ENCODE data around the gene VWA1.
"Not testable (repeated sequence)": the region's sequence is repeated elsewhere in the genome, so short reads cannot be mapped to it uniquely, and the experiment has no call there.

Gene VWA1

DNA sequence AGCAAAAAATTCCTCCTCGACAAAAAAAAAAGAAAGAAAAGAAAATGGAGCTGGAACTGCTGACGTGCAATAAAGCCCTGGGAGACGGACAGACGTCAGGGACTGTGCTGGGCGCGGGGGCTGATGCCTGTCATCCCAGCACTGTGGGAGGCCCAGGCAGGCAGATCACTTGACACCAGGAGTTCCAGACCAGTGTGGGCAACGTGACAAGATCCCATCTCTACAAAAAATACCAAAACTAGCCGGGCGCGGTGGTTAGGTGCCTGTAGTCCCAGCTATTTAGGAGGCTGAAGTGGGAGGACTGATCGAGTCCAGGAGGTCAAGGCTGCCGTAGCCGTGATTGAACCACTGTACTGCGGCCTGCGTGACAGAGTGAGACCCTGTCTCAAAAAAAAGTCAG is 10.8 kb upstream of the VWA1 start:
- TF ChIP-seq, protein P1, sequence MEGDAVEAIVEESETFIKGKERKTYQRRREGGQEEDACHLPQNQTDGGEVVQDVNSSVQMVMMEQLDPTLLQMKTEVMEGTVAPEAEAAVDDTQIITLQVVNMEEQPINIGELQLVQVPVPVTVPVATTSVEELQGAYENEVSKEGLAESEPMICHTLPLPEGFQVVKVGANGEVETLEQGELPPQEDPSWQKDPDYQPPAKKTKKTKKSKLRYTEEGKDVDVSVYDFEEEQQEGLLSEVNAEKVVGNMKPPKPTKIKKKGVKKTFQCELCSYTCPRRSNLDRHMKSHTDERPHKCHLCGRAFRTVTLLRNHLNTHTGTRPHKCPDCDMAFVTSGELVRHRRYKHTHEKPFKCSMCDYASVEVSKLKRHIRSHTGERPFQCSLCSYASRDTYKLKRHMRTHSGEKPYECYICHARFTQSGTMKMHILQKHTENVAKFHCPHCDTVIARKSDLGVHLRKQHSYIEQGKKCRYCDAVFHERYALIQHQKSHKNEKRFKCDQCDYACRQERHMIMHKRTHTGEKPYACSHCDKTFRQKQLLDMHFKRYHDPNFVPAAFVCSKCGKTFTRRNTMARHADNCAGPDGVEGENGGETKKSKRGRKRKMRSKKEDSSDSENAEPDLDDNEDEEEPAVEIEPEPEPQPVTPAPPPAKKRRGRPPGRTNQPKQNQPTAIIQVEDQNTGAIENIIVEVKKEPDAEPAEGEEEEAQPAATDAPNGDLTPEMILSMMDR (conservative IDR thresholded peaks at IDR 0.05) = no peak
- no peak overlapping the region for H3K27ac ChIP-seq

DNA sequence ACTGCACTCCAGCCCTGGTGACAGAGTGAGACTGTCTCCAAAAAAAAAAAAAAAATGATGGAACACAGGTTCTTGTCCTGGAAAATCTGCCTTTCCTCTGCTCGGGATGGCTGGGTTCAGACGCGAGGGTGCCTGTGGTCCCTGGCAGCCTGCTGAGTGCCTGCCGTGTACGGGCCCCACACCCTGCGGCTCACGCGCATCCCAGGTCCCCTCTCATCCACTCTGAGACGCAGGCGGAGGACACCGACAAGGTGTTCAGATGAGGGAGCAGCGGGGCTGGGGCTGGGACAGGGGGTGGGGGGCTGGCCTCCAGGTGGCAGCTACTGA is 10.1 kb upstream of the VWA1 start:
- no peak overlapping the region for H3K27ac ChIP-seq
- TF ChIP-seq, protein P1 (conservative IDR thresholded peaks at IDR 0.05) = no peak

DNA sequence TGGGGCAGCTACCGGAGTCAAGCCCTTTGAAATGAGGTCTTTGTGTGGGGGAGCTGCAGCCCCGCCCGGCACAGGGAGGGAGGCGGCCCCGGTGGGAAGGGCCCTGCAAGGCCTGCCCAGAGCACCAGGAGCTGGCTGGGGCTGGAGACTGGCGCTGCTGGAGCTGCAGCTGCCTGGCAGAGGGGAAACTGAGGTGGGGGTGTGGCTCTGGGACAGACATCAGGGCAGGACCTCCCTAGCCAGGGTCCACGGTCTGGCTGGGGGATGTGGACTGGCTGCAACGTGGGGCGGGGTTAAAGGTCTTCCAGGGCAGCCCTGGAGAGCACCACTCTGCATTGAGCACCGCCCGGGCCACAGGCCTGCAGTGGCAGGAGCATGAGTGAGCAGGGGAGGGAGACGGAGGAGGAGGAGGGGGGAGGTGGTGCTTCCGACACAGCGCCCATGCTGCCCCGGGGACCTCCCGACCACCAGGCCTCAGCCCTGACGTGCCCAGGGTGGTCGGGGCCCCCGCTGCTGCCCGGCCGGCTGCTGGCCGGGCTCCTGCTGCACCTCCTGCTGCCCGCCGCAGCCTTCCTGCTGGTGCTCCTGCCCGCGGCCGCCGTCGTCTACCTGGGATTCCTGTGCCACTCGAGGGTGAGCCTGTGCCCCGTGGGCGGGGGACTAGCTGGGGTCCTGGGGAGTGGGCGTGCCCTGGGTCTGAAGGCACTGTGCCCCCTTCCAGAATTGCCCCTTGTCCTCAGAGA is 9.6 kb upstream of the VWA1 start:
- TF ChIP-seq, protein P1 (conservative IDR thresholded peaks at IDR 0.05) = no peak
- H3K27ac ChIP-seq = no peak overlapping the region

DNA sequence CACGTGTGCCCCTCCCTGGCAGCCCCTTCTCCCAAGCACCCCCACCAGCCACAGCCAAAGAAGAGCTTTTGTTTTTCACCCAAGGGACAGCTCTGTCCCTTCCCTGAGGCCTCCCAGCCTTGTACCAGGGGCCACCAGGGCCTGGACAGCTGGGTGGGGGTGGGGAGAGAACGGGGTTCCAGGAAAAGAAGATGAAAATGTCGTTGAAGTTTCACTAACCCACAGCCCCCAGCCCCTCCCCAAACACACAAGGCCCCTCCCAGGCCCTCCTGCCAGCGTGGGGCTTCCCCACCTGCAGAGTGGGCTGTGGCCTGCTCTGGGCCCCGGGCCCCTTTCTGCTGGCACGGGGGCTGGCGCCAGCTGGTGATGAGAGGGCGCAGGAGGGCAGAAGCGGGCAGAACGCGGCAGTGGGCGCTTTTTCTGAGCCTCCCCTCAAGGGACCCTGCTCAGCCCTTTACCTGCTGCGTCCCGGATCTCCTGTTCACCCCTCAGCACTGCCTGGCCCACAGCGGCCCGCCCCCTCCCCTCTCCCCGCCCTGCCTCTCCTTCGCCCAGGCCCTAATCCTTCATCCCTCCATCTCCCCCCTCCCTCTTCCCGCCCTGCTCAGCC is 8.9 kb upstream of the VWA1 start:
- no peak overlapping the region for H3K27ac ChIP-seq
- TF ChIP-seq, protein P1 (conservative IDR thresholded peaks at IDR 0.05) = no peak

DNA sequence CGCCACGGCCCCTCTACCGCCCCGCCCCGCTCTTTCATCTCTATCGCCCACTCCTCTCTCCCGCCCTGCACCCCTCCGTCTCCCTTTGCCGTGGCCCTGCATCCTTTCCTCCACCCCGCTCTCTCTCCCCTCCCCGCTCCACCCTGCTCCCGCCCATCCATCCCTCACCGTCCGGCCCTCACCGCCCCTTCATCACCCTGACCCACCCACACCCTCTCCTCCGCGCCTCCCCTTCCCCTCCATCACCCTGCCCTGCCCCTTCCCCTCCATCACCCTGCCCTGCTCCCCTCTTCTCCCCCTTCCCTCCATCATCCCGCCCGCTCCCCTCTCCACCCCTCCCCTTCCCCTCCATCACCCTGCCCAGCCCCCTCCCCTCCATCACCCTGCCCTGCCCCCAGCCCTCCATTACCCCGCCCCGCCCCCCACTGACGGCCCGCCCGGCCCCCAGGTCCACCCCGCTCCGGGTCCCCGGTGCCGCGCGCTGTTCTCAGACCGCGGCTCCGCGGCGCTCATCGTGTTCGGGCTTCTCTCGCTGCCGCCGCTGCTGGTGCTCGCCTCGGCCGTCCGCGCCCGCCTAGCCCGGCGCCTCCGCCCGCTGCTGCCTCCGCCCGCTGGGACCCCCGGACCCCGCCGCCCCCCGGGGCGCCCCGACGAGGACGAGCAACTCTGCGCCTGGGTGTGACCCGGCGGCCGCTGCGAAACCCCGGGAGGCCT is 8.2 kb upstream of the VWA1 start:
- TF ChIP-seq, protein P1 (conservative IDR thresholded peaks at IDR 0.05) = no peak
- peak overlapping the region; percentile 41; the same call in 1 of the 2 replicates for H3K27ac ChIP-seq

DNA sequence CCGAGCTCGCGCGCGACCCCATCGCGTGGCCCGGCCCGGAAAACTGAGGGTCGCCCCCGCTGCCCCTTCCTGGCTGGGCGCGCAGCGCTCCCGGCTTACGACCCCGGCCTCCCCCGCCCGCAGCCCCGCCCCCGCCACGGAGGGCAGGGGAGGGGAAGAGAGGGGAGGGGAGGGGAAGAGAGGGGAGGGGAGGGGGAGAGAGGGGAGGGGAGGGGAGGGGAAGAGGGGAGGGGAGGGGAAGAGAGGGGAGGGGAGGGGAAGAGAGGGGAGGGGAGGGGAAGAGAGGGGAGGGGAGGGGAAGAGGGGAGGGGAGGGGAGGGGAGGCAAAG is 7.7 kb upstream of the VWA1 start:
- TF ChIP-seq, protein P1 (conservative IDR thresholded peaks at IDR 0.05) = no peak
- peak overlapping the region; percentile 41; the same call in 1 of the 2 replicates for H3K27ac ChIP-seq

DNA sequence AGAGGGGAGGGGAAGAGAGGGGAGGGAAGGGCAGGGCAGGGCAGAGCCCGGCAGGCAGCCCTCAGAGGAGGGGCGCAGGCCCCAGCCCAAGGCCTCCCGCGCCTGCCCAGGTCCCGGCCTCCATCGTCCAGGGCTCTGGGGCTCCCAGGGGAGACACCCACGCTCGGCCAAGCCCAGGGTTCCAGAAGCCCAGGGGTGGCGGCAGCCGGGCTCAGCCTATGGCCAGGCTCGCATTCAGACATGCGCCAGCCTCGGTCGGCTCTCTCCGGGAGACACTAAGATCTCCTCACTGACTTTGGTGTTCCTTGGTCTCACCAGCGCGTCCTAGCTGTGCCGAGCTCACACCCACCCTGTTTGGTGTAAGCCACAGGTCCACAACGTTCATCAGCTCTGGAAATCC is 7.3 kb upstream of the VWA1 start:
- TF ChIP-seq, protein P1 (conservative IDR thresholded peaks at IDR 0.05) = no peak
- no peak overlapping the region for H3K27ac ChIP-seq

DNA sequence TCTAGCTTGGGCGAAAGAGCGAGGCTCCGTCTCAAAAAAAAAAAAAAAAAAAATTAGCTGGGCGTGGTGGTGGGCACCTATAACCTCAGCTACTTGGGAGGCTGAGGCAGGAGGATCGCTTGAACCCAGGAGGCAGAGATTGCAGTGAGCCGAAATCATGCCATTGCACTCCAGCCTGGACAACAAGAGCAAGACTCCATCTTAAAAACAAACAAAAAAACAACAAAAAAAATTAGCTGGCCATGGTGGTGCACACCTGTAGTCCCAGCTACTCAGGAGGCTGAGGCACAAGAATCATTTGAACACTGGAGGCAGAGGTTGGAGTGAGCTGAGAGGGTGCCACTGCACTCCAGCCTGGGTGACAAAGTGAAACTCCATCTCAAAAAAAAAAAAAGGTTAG is 6.5 kb upstream of the VWA1 start:
- not testable (repeated sequence) for H3K27ac ChIP-seq

All from VCaP (cell line).